Medulla oblongata (tissue), 1 donor: ENCODE results near the gene PRRC2B.
"Not testable (repeated sequence)": the region's sequence is repeated elsewhere in the genome, so short reads cannot be mapped to it uniquely, and the experiment has no call there.

Experiments
- DNase-seq: peaks from one replicate; pipeline ENCODE4 v3.0.0-alpha.2; 2015; ENCODE audit errors: extremely low spot score

Gene PRRC2B

GRCh38 chr9:131434673-131435072 lies 40.8 kb downstream of the PRRC2B start:
- DNase-seq, result no peak

- DNase-seq, result no peak
Measured at GRCh38 chr9:131436376-131436775, 42.5 kb downstream of the PRRC2B start.

- DNase-seq, result no peak
Measured at GRCh38 chr9:131436865-131437271, 43.0 kb downstream of the PRRC2B start.

DNA sequence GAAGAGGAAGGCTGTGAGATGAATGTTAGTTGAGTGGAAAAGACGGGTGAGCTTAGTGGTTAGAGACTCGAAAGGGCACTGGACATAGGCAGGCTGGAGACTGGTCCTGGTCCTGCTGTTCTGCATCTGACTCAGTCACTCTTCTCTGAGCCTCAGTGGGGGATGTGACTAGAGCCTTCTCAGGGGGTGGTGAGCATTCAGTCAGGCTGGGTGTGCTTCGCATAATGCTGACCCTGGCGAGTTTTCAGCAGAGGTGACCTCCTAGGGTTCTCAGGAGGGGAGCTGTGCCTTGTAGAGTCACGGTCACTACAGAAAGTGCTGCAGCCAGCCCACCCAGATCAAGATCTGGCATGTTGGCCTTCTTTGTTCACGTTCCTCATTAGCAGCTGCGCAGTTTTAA lies 44.3 kb downstream of the PRRC2B start:
- no peak for DNase-seq

- no peak for DNase-seq
Measured at GRCh38 chr9:131439224-131439623, 45.3 kb downstream of the PRRC2B start.

DNA sequence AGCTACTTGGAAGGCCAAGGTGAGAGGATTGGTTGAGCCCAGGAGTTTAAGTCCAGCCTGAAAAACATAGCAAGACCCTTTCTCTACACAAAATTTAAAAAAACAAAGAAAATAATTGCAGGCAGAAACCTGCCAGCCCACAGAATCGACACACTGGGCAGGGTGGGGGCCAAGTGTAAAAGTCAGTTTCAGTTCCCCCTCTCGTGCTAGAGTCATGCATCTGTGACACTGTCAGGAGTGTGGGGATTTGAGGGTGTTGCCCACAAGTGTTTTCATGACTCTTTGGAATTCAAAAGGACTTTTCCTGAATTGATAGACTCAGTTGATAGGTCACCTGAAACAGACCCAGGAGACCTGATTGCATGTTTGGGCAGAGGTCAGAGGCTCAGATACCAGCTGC lies 47.6 kb downstream of the PRRC2B start:
- DNase-seq, result peak; percentile 37

DNA sequence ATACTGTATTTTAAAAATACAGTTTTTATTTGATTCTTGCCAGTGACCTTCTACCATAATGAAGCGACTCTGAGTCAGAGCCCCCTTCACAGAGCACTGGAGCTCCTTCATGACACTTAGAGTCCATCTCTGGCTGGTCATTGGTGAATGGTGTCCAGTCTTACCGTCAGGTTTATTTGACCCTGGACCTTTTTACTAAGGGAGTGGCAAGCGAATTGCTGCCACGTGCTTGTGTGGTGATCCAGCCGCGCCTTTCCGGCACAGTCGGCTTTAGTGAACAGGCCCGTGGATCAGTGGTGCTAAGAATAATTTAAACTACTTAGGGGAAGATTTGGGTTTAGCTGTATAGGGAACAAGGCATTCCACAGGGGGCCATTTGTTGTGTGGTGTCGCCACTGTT lies 48.5 kb downstream of the PRRC2B start:
- no peak for DNase-seq

- no peak for DNase-seq
Measured at GRCh38 chr9:131443648-131444047, 49.8 kb downstream of the PRRC2B start.

- DNase-seq, result no peak
Measured at GRCh38 chr9:131446276-131446675, 52.4 kb downstream of the PRRC2B start.

DNA sequence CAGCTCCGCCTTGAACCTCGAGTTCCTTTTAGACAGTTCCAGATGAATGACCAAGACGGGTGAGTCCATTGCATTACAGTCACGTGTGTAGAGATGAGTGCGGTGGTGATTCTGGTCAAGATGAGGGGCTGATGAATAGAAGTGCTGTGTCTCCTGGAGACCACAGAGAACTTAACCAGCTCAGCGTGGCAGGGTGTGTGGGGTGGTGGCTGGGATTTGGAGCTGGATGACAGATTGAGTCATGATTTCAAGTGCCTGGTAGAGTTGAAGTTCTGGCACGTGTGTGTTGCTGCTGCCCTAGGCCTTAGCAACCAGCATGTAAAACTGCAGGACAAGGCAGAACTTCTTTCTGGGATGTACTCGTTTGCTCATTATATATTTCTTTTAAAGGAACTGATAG lies 53.3 kb downstream of the PRRC2B start:
- no peak for DNase-seq

DNA sequence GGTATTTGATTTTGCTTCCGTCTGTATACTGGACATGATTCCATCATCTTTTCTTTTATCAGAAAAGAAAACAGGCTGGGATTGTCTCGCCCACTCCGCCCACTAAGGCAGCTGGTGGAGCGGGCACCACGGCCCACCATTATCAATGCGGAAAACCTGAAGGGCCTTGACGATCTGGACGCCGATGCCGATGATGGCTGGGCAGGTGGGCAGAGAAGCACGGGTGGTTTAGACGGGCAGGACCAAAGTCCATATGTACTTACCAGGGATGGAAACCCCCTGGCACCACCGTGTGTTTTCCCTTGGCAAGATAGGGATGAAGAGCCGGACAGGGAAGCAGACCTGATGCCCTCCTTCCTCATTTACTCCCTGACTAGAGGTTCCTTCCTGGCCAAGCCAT lies 53.7 kb downstream of the PRRC2B start:
- DNase-seq, result no peak

- no peak for DNase-seq
Measured at GRCh38 chr9:131448818-131449217, 54.9 kb downstream of the PRRC2B start.

DNA sequence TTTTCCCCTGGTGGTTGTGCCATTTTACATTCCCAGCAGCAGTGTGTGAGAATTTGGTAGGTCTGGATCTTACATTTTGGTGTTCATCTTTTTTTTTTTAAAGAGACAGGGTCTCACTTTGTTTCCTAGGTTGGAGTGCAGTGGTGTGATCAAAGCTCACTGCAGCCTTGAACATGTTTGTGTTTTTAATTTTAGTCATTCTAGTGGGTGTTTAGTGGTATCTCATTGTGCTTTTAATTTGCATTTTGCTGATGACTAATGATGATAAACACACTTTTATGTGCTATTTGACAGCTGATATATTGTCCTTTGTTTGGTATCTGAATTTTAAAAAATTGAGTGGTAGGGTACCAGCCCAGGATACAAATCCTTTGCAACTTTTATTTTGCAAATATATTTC lies 55.4 kb downstream of the PRRC2B start:
- no peak for DNase-seq

DNA sequence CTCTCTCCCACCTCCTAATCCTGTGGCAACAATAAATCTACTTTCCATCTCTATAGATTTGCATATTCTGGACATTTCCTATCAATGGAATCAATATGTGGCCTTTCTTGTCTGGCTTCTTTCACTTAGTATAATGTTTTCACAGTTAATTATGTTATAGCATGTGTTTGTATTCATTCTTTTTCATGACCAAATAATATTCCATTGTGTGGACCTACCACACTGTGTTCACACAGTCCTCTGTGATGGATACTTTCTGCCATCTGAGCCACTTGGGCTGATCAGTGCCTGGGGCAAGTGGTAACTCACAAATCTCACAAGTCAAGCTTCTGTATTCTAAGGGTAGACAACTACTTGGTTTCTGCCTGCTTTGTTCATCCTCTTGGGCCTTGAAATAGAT lies 60.1 kb downstream of the PRRC2B start:
- DNase-seq, result no peak

GRCh38 chr9:131455655-131456054 lies 61.8 kb downstream of the PRRC2B start:
- not testable (repeated sequence) for DNase-seq

DNA sequence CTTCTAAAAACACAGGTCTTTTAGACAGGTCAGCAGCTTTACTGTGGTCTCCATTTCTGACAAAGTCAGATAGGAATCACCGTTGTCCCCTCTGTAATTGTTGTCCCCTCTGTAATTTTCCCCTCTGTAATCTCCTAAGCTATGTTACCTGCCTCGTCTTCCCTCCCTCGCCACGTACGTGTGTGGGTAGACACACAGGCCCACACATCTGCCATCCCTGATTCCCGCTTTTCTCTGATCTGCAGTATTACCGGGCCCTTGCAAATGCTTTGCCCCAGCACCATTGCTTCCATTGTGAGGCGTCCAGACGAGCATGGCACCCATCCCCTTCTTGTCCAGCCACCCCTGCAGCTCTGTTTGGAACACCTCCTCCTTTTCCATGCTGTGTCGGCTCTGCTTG lies 63.9 kb downstream of the PRRC2B start:
- no peak for DNase-seq

DNA sequence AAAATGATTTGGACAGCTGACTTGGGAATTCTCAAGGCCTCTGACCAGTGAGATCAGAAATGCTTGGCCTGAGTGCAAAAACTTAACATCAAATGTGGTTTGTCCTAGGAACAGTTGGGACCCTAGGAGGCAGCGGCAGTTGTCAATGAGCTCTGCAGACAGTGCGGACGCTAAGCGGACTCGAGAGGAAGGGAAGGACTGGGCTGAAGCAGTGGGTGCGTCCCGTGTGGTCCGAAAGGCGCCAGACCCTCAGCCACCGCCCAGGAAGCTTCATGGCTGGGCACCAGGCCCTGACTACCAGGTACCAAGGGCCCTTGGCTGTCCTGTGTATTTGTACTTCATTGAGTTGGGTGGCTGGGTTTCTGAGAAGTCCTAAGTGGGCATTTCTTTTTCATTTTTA lies 65.2 kb downstream of the PRRC2B start:
- no peak for DNase-seq

- DNase-seq, result no peak
Measured at GRCh38 chr9:131461166-131461565, 67.3 kb downstream of the PRRC2B start.

- DNase-seq, result no peak
Measured at GRCh38 chr9:131464354-131465000, 70.6 kb downstream of the PRRC2B start.

DNA sequence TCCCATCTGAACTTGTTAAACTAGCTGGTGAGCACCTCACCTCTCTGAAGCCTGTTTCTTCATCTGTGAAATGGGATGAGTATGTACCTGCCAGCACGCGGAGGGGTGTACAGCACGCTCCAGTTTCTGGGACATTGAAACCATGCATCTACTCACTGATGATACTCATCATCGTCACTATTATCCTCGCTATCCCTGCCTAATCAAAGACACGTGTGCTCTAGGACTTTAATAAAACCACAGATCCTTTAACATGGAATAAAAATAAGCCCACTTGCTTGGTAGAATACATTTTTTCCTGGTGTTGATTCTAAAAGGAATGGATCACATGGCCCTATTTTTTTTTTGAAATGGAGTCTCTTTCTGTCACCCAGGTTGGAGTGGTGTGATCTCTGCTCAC lies 71.5 kb downstream of the PRRC2B start:
- DNase-seq, result no peak

- DNase-seq, result no peak
Measured at GRCh38 chr9:131467214-131467935, 73.5 kb downstream of the PRRC2B start.

DNA sequence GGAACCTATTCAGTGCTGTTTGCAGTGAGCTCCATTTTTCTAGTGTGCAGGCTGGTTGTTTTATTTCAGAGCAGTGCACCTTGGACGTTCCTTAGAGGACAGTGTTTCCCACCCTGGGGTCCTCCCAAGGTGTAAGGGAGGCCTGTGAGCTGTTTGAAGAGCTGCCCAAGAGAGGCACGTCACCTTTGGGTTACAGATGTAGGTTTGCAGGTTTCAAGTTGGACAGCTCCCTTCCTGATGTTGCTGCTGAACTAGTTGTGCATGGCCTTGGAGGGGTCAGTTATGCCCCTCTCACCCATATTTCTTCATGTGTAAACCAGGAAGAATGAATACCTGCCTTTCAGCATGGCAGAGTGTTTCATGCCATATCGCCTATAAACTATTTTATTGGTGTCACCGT lies 74.1 kb downstream of the PRRC2B start:
- DNase-seq, result no peak

DNA sequence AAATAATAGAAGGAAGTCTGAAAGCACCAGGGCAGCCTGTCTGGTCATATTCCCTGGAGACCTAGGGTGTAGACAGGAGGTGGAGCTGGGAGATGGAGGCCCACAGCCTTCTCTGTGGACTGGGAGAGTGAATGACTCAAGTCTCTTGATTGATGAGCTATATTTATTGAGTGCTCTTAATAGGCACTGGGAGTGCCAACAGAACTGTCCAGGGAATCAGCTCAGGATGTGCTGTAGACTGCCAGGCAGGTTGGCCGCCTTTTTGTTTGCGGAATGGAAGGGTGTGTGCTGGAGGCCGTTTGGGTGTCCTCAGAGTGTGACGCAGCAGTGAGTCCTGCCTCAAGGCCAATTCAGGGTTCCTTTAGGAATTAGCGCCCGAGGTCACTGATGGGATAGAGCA lies 75.5 kb downstream of the PRRC2B start:
- DNase-seq, result no peak

- DNase-seq, result no peak
Measured at GRCh38 chr9:131469951-131470350, 76.1 kb downstream of the PRRC2B start.
